ENCODE data around the gene TCERG1L.
"Not testable (repeated sequence)": the region's sequence is repeated elsewhere in the genome, so short reads cannot be mapped to it uniquely, and the experiment has no call there.

TCERG1L gene

DNA sequence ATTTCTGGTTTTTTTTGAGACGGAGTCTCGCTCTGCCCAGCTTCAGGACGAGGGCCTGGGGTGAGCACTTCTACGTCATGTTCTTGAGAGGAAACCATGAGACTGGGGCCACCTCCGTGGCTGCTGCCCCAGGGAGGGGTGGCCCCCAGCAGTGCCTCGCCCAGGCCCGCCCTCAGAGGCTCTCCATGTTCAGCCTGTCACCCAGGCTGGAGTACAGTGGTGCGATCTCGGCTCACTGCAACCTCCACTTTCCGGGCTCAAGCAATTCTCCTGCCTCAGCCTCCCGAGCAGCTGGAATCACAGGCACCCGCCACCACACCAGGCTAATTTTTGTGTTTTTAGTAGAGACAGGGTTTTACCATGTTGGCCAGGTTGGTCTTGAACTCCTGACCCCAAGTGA, 175.2 kb downstream of the TCERG1L start:
- not testable (repeated sequence) for DNase-seq

DNA sequence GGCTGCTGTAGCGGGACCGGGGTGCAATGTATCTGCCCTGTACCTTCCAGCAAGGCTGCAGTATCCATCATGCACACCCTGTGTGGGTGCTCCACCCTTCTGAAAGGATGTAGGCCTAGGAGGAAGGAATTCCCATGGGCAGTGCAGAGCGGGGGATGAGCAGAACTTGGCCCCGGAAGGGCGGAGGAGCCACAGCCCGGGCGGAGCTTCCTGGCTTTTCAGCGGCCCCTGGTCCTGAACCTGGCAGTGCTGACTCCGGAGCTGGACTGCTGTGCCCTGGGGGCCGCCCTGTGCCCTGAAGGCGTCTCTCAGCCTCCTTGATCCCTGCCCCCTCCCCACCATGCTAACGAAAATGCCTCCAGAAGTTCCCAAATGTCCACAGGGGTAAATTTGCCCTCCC, 175.8 kb downstream of the TCERG1L start:
- no peak for DNase-seq

DNA sequence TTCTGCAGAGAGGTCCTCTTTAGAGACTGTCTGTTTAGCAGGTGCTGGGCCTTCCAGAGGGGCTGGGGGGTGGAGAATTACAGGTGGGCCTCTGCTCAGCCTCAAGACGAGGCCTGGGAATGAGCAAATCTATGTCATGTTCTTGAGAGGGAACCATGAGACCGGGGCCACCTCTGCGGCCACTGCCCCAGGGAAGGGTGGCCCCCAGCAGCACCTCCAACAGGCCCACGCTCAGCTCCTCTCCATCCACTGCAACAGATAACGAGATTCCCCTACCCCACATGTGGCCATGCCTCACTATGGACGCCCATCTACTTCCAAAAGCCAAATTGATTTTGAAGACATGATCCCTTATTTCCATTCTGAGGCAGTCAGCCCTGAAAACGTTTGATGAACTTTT, 176.9 kb downstream of the TCERG1L start:
- DNase-seq, result no peak

DNA sequence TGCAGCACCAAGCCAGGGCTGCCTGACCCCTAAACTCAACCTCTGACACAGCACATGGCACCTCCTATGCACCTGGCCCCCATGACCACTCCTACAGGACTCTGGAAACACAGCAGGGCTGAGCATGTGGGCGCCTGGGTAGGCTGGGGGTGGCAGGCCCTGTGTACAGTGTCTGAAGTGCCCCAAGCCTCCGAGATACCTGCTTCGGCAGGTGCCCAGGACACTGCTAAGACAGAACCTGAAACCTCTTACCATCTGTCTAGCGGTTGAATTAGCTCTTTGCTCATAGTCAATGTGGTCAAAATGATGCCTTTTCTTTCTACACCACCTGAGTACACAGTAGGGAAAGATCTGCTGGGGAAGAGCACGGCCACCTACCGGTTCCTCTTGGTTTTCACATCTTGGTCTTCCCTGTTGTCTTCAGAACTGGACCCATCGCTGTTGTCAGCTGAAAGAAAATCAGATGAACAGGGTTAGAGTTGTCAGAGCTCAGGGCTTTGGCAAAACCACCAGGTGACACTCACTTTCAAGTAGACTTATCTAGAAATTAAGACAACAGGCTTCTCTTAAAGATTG, 177.4 kb downstream of the TCERG1L start:
- no peak for DNase-seq

DNA sequence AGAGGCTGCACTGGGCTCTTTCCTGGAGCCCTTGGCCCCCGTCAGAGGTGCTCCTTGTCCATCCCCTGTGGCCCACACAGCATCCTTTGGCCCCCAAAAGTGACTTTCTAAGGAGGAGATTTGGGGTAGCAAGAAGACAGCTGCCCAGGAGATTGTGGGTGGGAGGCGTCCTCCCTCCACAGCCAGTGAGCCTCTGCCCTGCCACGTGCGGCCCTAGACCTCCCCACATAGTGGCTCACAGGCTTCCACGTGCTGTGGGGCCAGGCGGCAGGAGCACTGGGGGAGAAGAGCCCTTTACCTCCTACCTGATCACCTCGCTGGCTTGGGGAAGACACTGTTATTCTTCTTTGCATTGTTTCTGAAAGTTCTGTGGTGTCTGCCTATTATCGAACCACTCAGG, 178.8 kb downstream of the TCERG1L start:
- no peak for DNase-seq

DNA sequence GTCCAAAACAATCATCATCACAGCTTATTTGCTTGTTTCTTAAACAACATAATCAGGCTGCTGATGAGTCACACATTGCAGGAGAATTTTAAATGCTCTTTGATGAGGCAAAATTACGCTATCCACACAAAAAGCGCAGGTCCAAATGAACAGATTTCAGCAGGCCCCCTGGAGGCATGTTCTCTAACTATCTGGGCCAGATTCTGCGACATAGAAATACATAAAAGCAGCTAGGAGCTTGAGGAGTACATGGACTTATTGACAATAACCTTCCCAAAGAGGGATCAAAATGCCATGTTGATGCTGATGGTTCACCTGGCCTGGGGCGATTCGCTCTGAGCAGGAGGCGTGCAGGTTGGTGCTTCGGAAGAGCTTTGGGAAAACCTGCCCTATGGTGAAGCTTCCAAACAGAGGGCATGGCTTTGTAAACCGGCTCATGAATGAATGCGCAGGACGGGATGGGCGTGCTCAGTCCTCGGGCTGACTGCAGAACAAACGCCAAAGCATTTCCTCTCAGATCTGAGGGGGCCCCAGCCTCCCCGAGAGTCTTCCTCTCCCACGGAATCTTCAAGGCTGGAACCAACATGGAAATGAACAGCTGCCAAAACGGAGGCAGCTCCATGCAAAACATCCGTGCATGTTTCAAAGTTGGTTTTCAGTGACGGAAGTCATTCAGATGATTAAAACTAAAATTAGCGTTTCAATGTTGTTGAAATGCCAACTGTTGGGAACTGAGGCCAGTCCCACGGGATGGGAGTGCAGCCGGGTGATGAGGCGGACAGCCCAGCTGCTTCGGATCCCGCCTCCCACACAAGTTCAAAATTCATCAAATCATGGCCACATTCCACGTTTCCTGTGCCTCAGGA, 179.6 kb downstream of the TCERG1L start:
- DNase-seq, result no peak

DNA sequence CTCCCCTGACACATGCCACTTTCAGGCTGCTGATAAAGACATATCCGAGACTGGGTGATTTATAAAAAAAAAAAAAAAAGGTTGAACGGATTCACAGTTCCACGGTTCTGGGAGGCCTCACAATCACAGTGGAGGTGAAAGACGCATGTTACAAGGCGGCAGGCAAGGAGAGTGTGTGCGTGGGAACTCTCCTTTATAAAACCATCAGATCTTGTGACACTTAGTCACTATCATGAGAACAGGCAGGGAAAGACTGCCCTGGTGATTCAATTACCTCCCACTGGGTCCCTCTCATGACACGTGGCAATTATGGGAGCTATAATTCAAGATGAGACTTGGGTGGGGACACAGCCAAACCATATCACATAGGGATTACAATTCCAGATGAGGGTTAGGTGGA, 181.5 kb downstream of the TCERG1L start:
- no peak for DNase-seq

DNA sequence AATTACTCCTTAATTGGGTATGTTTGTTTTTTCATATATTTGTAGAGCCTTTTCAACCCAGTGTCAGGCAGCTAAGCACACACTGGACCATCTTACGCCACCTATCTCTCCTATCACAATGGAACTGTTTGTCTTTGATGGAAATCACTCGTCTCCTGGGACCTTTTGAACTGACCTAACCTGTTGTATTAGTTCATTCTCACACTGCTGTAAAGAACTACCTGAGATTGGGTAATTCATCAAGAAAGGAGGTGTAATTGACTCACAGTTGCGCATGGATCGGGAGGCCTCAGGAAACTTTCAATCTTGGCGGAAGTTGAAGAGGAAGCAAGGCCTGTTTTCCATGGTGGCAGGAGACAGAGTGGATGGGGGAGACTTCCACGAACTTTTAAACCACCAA, 182.0 kb downstream of the TCERG1L start:
- no peak for DNase-seq

DNA sequence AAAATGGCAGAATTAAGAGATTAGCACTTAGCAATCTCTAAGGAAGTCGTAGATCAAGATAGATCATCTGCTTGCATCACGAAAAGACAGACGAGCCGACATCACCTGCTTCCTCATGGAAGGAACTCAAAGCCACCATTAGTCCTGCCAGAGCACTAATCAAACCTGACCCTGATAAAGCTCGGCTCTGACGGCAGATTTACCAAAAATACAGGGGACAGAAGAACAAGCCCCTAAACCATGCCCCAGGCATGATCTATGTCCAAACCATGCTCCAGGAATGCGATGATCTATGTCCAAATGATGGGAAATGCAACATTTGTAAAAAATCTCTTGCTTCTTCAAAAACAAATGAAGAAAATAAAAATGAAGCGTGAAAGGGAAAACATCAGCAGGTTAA, 182.8 kb downstream of the TCERG1L start:
- DNase-seq, result no peak

DNA sequence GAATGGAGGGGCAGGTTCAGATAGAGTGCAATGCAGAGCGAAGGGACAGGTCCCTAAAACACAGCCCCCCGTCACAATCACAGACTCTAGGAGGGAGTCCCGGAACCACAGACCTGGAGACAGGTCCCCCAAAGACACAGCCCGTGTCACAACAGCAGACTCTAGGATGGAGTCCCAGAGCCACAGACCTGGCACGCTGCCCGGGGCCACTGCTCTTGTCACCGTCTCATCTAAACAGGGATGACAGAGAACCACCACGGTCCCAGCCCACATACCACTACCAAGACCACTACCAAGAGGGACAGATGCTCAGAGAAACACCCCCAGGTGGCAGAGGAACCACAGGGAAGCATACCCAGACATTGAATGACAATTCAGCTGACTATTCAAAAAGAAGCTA, 183.9 kb downstream of the TCERG1L start:
- DNase-seq, result no peak

DNA sequence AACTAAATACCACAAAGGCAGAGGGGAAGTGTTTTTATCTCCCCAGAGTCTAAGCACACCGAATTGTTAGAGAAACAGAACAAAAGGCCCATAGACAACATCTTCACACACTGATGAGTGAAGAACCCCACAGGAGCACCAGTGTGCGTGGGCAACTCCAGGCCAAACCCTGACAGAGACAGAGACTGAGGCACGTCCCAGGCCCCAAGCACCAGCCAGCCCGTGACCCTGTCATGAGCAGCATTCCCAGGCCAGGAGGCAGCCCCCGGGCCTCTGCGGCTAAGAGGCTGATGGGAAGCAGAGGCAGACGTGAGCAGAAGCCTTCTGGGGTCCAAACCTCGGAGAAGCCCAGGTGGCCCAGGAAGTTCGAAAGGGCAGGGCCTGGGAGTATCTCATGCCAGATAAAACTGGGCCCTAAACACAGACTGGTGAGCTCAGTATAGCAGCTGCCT, 184.4 kb downstream of the TCERG1L start:
- no peak for DNase-seq

DNA sequence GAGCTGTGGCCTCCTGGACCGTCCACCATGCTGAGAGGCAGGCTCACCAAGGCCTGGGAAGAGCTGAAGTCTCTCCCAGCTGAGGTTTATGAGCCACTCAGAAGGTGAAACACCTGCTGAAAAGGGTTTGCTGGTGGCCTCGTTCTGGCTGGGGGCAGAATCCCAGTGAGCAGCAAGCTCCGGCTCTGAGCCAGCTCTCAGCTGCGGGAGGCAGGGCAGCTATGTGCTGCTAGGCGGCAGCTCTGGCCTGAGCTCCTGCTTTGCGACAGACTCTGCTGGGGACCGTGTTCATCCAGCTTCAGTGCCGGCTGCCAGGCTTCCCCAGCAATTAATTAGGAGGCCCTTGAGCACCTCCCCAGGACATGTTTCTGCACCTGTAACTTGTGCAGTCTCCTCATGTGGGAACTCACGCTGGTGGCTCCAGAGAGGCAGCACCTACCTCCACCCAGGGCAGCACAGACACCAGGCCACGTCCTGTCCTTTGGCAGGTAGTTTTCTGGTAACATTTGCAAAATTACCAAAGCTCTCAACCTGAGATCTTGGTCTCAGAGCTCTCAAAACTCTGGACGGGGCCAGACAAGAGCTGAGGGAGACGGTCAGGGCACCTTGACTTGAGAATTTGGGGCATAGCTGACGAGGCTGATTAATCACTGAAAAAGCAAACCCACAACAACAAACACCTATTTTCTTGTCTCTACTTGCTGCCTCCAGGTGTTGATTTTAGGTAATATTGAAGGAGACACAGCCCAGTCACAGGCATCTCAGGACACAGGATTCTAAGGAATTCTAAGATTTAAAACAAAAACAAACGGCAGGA, 185.0 kb downstream of the TCERG1L start:
- no peak for DNase-seq

DNA sequence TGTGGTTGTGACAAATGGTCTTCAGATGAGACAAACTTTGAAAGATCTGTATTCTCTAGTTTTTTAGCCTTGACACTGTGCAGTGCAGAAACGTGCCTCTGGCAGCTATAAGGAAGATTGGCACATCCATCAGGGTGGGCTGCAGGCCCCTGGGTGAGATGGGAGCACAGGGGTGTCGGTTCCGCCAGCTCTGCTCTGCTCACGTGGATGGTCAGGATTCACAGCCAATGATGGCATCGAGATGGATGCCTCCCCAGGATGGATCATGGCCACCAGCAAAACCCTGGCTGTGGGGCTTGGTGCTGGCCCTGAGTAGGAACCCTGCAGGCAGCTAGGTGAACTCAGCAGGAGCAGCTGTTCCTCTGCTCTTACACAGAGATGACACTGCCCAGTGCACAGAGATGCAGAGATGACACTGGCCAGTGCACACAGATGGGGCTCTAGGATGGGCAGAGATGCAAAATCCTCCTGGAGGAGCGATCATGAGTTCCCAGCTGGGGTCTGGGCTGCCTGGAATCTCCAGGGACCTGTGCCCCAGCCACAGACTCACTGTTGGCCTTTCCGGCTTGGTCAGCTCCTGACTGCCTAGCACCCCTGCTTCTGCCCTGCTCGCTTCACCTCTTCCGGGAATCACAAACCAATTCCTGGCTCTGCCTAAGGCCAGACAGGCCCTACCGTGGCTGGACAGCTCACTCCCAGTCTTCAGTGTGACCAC, 185.9 kb downstream of the TCERG1L start:
- DNase-seq, result no peak

DNA sequence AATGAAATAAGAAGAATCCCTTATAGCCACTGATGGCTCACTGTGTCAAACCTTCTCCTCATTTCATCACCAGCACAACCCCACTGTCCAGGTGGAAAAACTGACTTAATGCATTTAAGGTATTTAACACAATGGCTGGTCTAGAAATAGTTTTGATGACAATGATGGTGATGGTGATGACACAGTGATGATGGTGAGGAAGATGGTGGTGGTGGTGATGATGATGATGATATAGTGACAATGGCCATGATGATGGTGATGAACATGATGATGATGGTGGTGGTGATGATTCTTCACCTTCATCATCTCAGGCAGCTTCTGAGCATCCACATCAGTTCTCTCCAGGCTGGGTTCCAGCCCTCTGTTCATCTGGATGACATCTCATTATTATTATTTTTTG, 186.6 kb downstream of the TCERG1L start:
- DNase-seq, result no peak

DNA sequence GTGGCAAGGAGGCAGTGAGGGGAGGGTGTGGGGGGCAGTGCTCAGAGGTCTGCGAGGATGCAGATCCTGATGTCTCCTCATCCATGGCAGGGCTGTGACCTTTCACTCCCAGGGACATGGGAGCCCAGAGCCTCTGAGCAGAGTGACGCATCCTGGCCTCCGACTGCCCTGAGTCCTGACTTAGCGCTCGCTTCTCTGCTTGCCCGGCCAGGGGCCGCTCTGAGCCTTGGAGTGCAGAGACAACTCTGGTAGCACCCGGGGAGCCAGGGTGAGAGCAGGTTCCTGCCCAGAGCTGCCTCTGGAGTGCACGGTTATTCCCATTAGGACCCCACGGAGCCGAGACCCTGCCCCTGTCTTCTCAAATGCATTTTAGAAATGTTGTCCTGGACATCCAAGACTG, 188.0 kb downstream of the TCERG1L start:
- no peak for DNase-seq

DNA sequence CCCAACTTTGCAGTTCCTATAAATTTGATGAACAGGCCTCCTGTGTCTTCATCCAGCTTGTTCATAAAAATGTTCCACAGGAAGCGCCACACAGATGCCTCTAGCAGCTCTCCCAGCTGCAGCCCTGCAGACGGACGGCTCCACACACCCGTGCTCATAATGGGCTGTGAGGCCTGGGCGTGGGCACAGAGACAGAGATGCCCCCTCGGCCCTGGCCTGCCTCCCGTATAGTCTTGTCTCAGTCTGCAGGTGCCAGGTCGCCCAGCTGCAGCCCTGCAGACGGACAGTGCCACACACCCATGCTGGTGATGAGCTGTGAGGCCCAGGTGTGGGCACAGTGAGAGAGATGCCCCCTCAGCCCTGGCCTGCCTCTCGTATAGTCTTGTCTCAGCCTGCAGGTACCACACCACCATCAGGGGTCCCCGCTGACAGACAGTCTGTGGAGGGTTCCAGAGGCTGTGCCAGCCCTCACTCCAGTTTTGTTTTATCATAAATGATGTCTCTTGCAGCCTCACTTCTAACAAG, 189.9 kb downstream of the TCERG1L start:
- DNase-seq, result no peak

DNA sequence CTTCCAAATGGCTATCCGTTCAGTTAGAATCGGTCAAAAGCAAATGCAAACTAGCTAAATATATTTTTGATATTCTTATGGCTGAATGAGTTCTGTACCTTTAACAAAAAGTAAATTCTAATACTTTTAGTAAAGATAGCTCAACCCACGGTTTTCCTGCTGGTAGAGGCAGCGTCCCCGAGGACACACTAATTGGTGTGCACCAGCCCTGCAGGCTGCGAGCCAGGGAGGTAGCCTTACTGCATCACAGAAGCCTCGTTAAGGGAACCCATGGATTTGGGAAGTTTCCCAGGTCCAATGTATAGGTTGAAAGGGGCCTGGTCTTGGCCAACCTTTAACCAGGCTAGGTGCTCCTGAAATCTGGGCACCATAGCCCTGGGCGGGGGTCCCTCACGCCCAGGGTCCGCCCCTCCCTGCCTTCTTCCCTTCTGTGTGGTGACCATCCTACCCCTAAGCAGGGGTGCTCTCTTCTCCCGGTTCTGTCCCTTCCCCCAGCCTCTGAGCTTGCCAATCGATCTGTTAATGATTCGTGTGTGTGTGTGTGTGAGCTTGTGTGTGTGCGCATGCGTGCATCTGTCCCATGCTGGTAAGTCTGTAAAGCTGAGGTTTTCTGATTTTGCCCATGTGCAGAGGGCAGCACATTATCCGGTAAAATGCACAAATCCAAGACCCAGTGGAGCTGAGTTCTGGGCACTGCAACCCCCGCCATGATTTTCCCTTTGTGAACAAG, 191.7 kb downstream of the TCERG1L start:
- no peak for DNase-seq

DNA sequence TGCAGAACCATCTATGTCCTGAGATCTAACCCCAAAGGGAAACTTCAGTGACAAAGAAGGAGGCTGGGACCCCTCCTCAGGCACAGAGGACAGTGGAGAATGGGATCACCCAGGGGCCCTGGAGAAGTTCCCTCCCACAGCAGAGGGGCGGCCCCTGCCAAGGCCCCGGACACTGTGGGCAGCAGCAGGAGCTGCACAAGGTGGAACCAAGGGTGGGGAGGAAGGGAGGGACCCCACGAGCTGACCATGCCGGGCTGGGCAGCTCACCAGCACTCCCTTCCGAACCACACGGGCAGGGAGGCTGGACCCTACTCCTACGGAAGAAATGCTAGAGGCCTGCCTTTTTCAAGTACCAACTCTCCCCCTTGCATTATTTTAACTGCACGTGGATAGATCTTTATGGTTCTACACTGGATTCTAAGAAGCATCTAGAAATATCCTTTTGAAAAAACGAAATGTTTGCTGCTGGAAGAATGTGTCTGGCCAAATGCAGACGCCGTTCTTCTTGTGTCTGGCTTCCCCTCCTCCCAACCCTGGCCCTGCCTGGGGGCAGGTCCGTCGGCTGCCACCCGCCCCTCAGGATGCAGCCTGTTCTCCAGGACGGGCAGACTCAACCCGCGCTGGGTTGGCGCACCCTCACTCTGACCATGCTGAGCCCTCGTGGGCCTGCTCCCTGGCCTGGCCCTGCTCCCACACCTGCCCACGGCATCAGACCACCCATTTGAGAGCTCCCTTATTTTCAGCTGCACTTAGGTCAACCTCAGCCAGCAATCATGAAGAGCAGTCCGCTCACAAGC, 193.9 kb downstream of the TCERG1L start:
- no peak for DNase-seq

DNA sequence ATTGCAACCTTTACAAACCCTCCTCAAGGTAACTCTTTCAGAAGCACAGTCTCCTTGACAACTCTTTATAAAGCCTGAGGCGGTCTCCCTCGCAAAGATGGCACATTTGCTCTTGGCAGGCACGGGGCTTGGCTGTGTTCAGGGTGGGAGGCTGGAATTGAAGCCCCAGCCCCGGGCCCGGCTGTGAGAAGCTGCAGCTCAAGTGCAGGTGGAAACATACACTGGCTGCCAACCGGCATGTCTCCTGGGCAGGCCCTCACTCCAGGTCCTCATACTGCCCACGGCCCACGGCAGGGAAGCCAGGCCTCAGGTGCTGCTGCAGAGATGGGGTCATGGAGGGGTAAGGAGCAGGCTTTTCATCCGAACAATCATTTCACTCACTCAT, 194.5 kb downstream of the TCERG1L start:
- no peak for DNase-seq

DNA sequence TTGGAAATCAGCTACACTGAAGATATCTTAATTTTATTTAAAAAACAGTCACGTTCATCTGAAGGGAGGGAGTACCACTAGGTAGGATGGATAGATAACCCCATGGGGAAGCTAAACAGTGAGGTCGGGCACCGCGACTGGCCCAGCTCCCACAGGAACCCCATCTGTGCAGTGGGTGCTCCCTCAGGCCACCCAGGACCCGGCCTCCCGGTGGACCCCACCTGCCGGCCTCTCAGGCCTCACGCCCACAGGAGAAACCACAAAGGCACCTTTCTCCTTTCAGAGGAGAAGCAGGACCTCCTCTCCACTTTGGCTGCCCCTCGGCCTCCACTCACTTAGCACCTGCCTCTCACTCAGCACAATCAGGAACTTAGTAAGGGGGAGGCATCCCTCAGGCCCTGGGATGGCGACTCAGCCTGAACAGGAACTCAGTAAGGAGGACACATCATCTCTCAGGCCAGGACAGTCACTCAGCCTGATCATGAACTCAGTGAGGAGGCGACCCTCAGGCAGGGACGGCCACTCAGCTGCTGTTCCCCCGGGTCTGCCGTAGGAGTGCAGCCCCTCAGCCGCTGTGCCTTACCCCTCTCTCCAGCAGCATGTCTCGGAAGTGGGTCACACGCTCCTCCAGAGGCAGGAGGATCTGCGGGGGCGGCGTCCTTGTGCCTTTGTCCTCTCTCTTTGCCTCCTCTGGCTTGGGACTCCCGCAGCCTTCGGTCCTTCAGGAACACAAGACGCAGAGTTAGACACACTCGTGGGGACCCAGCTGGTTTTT, 195.1 kb downstream of the TCERG1L start:
- DNase-seq, result no peak

DNA sequence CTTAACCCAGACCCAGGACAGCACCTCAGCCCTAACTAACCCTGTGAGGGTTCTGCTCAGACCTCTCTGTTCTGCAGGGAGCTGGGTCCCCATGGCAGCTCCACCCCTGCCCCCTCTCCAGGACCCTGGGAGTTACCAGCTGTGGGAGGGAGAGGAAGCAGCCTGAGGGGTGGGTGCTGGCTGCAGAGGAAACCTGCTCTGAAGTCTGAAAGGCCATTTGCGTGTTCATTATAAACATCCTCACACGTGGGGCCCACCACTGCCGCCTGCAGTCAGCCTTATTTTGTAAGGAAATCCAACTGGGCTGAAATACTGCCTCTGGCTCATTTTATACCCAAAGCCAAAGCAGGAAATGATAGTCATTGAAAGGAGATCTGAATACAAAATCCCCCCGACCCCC, 195.7 kb downstream of the TCERG1L start:
- DNase-seq, result no peak

All from RPMI8226 (cell line).